Neural cell (in vitro differentiated cells): ENCODE results near the gene ANKRD13A. TPM values are rescaled to one million over a fixed set of nuclear protein-coding genes. Genes with fewer than 3 reads are reported as not detected.
A peak's percentile ranks its signal among the peaks of the same experiment; 100 is the strongest.
"Not testable (repeated sequence)": the region's sequence is repeated elsewhere in the genome, so short reads cannot be mapped to it uniquely, and the experiment has no call there.

ENCODE experiments used
- H2AFZ ChIP-seq: fragments of 200-600, 300-800 bp; sonication (generic), shearing (Covaris generic); 2 replicates; pipeline ENCODE4 v1.6.0; 2014; ENCODE audit warnings: low read depth, mild to moderate bottlenecking, antibody characterized with exemption, low read length, moderate library complexity
- H3F3A ChIP-seq: fragments of 200-600 bp; shearing (Covaris generic); 2 replicates; pipeline ENCODE4 v1.6.1; 2016; ENCODE audit warnings: mild to moderate bottlenecking, moderate library complexity, mixed read lengths, antibody characterized with exemption, low read length; ENCODE audit not compliant: insufficient read depth, poor library complexity, severe bottlenecking
- H3K27ac ChIP-seq: fragments of 200-600, 300-800 bp; sonication (generic), shearing (Covaris generic); 2 replicates; pipeline ENCODE4 v1.5.1; 2014; ENCODE audit warnings: mild to moderate bottlenecking, low read length, moderate library complexity
- H3K27me3 ChIP-seq: fragments of 300-800, 200-600 bp; sonication (generic), shearing (Covaris generic); 2 replicates; pipeline ENCODE4 v1.6.0; 2014; ENCODE audit warnings: mild to moderate bottlenecking, low read depth, low read length, moderate library complexity; ENCODE audit not compliant: insufficient read depth
- H3K36me3 ChIP-seq: fragments of 300-800, 200-600 bp; sonication (generic), shearing (Covaris generic); 2 replicates; pipeline ENCODE4 v1.5.1; 2014; ENCODE audit warnings: mild to moderate bottlenecking, antibody characterized with exemption, low read length, moderate library complexity; ENCODE audit not compliant: insufficient read depth
- H3K4me2 ChIP-seq: fragments of 300-800, 200-600 bp; sonication (generic), shearing (Covaris generic); 2 replicates; pipeline ENCODE4 v1.6.0; 2014; ENCODE audit warnings: mild to moderate bottlenecking, low read length
- H3K4me3 ChIP-seq: fragments of 300-800, 200-600 bp; sonication (generic), shearing (Covaris generic); 2 replicates; pipeline ENCODE4 v1.5.1; 2014; ENCODE audit warnings: mild to moderate bottlenecking, low read length, moderate library complexity
- H3K79me2 ChIP-seq: fragments of 200-600 bp; shearing (Covaris generic); replicated peaks from 2 replicates; pipeline ENCODE4 v1.6.0; 2014; ENCODE audit warnings: mild to moderate bottlenecking, low read length, moderate library complexity; ENCODE audit not compliant: insufficient read depth
- H3K9ac ChIP-seq: fragments of 300-800, 200-600 bp; sonication (generic), shearing (Covaris generic); 2 replicates; pipeline ENCODE4 v1.6.1; 2016; ENCODE audit warnings: mild to moderate bottlenecking, low read length, mixed read lengths
- H3K9me2 ChIP-seq: fragments of 200-600 bp; shearing (Covaris generic); 2 replicates; pipeline ENCODE4 v1.6.1; 2016; ENCODE audit warnings: mild to moderate bottlenecking, low read length, mixed read lengths; ENCODE audit not compliant: insufficient read depth
- H3K9me3 ChIP-seq: fragments of 200-600, 300-800 bp; sonication (generic), shearing (Covaris generic); 2 replicates; pipeline ENCODE4 v1.6.1; 2016; ENCODE audit warnings: mild to moderate bottlenecking, mixed run types, low read length, moderate library complexity, mixed read lengths
- H4K20me1 ChIP-seq: fragments of 200-600 bp; shearing (Covaris generic); 2 replicates; pipeline ENCODE4 v1.6.1; 2016; ENCODE audit warnings: mild to moderate bottlenecking, mixed run types; ENCODE audit not compliant: insufficient read depth
- EP300 ChIP-seq: fragments of 450-650 bp; conservative IDR thresholded peaks from 2 replicates; pipeline ENCODE4 v1.6.1; 2014; ENCODE audit warnings: antibody characterized with exemption, mild to moderate bottlenecking, moderate library complexity; ENCODE audit not compliant: poor library complexity, severe bottlenecking
- EZH2 ChIP-seq: fragments of 200-600, 300-800 bp; shearing (Covaris generic), sonication (generic); IDR thresholded peaks from 2 replicates; pipeline ENCODE4 v1.6.1; 2014; ENCODE audit warnings: antibody characterized with exemption, low read length, borderline replicate concordance, mild to moderate bottlenecking; ENCODE audit not compliant: insufficient read depth, poor library complexity, severe bottlenecking
- MXI1 ChIP-seq: fragments of 450-650 bp; conservative IDR thresholded peaks from 2 replicates; pipeline ENCODE4 v1.6.1; 2014; ENCODE audit warnings: antibody characterized with exemption, mild to moderate bottlenecking; ENCODE audit not compliant: poor library complexity, severe bottlenecking
- POLR2AphosphoS5 ChIP-seq: IDR thresholded peaks from 2 replicates; pipeline ENCODE4 v1.6.1; 2012
- RAD21 ChIP-seq: fragments of 450-650 bp; conservative IDR thresholded peaks from 2 replicates; pipeline ENCODE4 v1.6.1; 2014; ENCODE audit warnings: antibody characterized with exemption, mild to moderate bottlenecking, moderate library complexity
- SMC3 ChIP-seq: fragments of 450-650 bp; conservative IDR thresholded peaks from 2 replicates; pipeline ENCODE4 v1.6.1; 2014; ENCODE audit warnings: antibody characterized with exemption, mild to moderate bottlenecking, moderate library complexity; ENCODE audit not compliant: poor library complexity
- TAF1 ChIP-seq: IDR thresholded peaks from 2 replicates; pipeline ENCODE4 v1.6.1; 2012; ENCODE audit warnings: low read depth
- polyA plus RNA-seq: library from polyadenylated mRNA; depleted of rRNA; stranded (reverse); fragments of >200 nt; gene quantifications from 2 replicates; pipeline ENCODE4 v1.2.3, GENCODE V29; 2014
- TF ChIP-seq, protein P1 (sequence below): IDR thresholded peaks from 2 replicates; pipeline ENCODE4 v1.6.1; 2012; ENCODE audit warnings: borderline replicate concordance
- TF ChIP-seq, protein P2 (sequence below): fragments of 450-650 bp; IDR thresholded peaks from 2 replicates; pipeline ENCODE4 v1.5.1; 2014; ENCODE audit warnings: antibody characterized with exemption, mild to moderate bottlenecking, moderate library complexity; ENCODE audit not compliant: poor library complexity, severe bottlenecking

Gene ANKRD13A
- polyA plus RNA-seq, 1 donor from 2014 or later, result 89.2 TPM

DNA sequence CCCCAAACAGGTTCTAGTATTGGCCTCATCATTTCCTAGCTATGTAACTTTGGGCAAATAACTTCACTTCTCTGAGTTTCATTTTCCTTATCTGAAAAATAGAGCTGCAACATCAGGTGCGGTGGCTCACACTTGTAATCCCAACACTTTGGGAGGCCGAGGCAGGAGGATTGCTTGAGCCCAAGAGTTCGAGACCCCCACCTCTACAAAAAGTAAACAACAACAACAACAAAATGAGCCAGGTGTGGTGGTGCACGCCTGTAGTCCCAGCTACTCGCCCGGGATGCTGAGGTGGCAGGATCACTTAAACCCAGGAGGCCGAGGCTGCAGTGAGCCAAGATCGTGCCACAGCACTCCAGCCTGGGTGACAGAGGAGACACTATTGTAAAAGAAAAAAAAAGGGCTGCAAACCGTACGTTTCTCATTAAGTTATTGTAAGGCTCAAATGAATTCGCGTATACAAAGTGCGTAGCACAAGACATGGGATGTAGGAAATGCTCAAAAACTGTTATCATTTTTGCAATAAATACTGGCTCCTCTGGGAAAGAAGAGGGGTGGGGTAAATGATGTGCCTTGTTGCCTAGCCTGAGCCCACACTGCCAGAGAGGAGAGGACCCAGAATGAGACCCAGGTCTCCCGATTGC is 48.2 kb downstream of the ANKRD13A start:
- Histone ChIP-seq H3K9me3 (no peaks in the 10 kb centered on the region), H3F3A (no peaks in the 10 kb centered on the region), H3K79me2 (peaks cover 20% of the 10 kb centered on the region), H3K9me2 (no peaks in the 10 kb centered on the region), H4K20me1 (no peaks in the 10 kb centered on the region), H2AFZ (no peak overlapping the region), H3K9ac (peak overlapping the region; percentile 94), H3K36me3 (peaks cover under 1% of the 10 kb centered on the region), H3K4me3 (peak overlapping the region; percentile 94), H3K27ac (peak overlapping the region; percentile 86), H3K4me2 (peak overlapping the region; percentile 93), H3K27me3 (no peaks in the 10 kb centered on the region)
- TF ChIP-seq MXI1, result no peak

DNA sequence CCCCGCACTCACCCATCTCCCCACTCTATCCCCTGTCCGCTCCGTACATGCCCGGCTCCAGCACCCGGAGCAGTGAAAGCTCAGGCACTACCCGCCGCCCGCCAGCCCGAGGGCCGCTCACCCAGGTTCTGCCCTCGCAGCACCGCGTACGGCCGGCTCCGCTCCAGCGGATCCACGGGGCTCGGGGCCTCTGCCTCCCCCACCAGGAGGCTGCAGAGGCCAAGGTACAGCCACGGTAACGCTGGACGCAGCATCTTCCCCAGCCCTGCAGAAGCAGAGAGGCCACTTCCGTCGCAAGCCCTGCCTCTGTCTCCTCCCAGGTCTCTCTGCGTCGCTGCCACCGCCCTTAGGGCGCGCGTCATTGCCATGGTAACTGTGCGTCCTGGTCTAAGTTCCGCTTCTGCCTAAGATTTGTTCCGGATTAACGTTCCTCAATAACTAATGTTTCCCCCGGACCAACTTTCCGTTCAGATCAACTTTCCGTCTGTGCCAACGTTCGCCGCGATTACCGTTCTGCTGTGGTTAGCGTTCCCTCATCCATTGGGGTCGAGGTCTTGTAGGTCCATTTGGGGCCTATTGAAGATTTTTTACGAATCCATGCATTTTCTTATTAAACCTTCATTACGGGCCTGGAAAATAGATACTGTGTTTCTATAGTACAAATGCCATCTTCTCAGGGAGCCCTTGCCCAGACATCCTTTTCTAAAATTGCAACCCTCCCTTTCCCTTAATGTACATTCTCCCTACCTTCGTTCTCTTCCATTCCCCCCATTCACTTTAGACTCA is 49.2 kb downstream of the ANKRD13A start, which contains the start of gene C12orf76:
Gene C12orf76 (minus strand): TSS at position 281 of the 786 bp plus-strand sequence. CDS start 27 bp downstream, at position 254.
- Histone ChIP-seq H4K20me1 (no peaks in the 10 kb centered on the region), H3K27ac (peak within 1 kb of the TSS; percentile 86), H3K9ac (peak within 1 kb of the TSS; percentile 94)

DNA sequence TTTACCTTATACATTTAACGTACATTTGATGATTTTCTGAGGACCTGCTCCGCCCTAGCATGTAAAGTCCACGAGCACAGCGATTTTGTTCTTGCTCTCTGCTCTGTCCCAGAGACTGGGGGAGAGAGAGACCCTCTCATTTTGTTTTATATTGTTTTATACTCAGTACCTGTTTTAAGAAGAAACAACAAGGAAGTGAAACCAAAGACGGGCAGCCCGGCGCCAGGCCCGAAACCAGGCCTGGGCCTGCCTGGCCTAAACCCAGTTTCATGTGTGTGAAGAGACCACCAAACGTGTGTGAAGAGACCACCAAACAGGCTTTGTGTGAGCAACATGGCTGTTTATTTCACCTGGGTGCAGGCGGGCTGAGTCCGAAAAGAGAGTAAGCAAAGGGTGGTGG is 49.8 kb downstream of the ANKRD13A start:
- H3K36me3 ChIP-seq, H3K27me3 ChIP-seq, H3K9me3 ChIP-seq, H3F3A ChIP-seq, H4K20me1 ChIP-seq, H3K9me2 ChIP-seq: not testable (repeated sequence)
- Histone ChIP-seq H3K79me2 (peaks cover 20% of the 10 kb centered on the region), H2AFZ (peak overlapping the region; percentile 96), H3K27ac (peak overlapping the region; percentile 86), H3K4me2 (peak overlapping the region; percentile 33), H3K4me3 (peak overlapping the region; percentile 94), H3K9ac (peak overlapping the region; percentile 94)

More for the DNA sequence above, 49.2 kb downstream of the ANKRD13A start, which contains the start of gene C12orf76:
- H3K4me2 ChIP-seq, result peak within 1 kb of the TSS; percentile 93
- H3K9me3 ChIP-seq, result no peaks in the 10 kb centered on the region
- H3K9me2 ChIP-seq, result no peaks in the 10 kb centered on the region
- H3K27me3 ChIP-seq, result no peaks in the 10 kb centered on the region
- no peaks in the 10 kb centered on the region for H3K36me3 ChIP-seq
- TF ChIP-seq, protein P1, sequence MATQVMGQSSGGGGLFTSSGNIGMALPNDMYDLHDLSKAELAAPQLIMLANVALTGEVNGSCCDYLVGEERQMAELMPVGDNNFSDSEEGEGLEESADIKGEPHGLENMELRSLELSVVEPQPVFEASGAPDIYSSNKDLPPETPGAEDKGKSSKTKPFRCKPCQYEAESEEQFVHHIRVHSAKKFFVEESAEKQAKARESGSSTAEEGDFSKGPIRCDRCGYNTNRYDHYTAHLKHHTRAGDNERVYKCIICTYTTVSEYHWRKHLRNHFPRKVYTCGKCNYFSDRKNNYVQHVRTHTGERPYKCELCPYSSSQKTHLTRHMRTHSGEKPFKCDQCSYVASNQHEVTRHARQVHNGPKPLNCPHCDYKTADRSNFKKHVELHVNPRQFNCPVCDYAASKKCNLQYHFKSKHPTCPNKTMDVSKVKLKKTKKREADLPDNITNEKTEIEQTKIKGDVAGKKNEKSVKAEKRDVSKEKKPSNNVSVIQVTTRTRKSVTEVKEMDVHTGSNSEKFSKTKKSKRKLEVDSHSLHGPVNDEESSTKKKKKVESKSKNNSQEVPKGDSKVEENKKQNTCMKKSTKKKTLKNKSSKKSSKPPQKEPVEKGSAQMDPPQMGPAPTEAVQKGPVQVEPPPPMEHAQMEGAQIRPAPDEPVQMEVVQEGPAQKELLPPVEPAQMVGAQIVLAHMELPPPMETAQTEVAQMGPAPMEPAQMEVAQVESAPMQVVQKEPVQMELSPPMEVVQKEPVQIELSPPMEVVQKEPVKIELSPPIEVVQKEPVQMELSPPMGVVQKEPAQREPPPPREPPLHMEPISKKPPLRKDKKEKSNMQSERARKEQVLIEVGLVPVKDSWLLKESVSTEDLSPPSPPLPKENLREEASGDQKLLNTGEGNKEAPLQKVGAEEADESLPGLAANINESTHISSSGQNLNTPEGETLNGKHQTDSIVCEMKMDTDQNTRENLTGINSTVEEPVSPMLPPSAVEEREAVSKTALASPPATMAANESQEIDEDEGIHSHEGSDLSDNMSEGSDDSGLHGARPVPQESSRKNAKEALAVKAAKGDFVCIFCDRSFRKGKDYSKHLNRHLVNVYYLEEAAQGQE, result peak; percentile 22
- no peak for TF ChIP-seq EZH2
- peak; percentile 25 for TF ChIP-seq RAD21
- TF ChIP-seq POLR2AphosphoS5, result peak; percentile 96
- TF ChIP-seq EP300, result peak; percentile 24
- TF ChIP-seq MXI1, result peak; percentile 82
- peak; percentile 27 for TF ChIP-seq SMC3
- TF ChIP-seq TAF1, result no peak
- TF ChIP-seq, protein P2, sequence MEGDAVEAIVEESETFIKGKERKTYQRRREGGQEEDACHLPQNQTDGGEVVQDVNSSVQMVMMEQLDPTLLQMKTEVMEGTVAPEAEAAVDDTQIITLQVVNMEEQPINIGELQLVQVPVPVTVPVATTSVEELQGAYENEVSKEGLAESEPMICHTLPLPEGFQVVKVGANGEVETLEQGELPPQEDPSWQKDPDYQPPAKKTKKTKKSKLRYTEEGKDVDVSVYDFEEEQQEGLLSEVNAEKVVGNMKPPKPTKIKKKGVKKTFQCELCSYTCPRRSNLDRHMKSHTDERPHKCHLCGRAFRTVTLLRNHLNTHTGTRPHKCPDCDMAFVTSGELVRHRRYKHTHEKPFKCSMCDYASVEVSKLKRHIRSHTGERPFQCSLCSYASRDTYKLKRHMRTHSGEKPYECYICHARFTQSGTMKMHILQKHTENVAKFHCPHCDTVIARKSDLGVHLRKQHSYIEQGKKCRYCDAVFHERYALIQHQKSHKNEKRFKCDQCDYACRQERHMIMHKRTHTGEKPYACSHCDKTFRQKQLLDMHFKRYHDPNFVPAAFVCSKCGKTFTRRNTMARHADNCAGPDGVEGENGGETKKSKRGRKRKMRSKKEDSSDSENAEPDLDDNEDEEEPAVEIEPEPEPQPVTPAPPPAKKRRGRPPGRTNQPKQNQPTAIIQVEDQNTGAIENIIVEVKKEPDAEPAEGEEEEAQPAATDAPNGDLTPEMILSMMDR, result no peak
- no peaks in the 10 kb centered on the region for H3F3A ChIP-seq
- H2AFZ ChIP-seq, result peak within 1 kb of the TSS; percentile 97
- H3K4me3 ChIP-seq, result peak within 1 kb of the TSS; percentile 94
- peaks cover 20% of the 10 kb centered on the region for H3K79me2 ChIP-seq

DNA sequence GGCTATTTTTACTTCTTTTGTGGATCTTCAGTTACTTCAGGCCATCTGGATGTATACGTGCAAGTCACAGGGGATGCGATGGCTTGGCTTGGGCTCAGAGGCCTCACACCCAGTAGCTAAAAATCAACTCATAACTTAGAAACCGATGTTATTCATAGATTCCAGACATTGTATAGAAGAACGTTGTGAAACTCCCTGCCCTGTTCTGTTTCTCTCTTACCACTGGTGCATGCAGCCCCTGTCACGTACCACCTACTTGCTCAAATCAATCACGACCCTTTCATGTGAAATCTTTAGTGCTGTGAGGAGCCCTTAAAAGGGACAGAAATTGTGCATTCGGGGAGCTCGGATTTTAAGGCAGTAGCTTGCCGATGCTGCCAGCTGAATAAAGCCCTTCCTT is 50.4 kb downstream of the ANKRD13A start:
- not testable (repeated sequence) for H3K36me3 ChIP-seq, H4K20me1 ChIP-seq, H3K9me2 ChIP-seq, H3K27ac ChIP-seq, H3K9ac ChIP-seq, H3K9me3 ChIP-seq, H3K4me2 ChIP-seq, H3F3A ChIP-seq, H2AFZ ChIP-seq, H3K27me3 ChIP-seq, H3K4me3 ChIP-seq
- peaks cover 20% of the 10 kb centered on the region for H3K79me2 ChIP-seq
